ENCODE results near the gene IRF7. TPM values are rescaled to one million over a fixed set of nuclear protein-coding genes. Genes with fewer than 3 reads are reported as not detected.

IRF7 gene
- total and polyA plus RNA-seq, 2 of the 4 experiments (the other 2 are of a cell fraction) = 1.6 to 4.5 TPM

DNA sequence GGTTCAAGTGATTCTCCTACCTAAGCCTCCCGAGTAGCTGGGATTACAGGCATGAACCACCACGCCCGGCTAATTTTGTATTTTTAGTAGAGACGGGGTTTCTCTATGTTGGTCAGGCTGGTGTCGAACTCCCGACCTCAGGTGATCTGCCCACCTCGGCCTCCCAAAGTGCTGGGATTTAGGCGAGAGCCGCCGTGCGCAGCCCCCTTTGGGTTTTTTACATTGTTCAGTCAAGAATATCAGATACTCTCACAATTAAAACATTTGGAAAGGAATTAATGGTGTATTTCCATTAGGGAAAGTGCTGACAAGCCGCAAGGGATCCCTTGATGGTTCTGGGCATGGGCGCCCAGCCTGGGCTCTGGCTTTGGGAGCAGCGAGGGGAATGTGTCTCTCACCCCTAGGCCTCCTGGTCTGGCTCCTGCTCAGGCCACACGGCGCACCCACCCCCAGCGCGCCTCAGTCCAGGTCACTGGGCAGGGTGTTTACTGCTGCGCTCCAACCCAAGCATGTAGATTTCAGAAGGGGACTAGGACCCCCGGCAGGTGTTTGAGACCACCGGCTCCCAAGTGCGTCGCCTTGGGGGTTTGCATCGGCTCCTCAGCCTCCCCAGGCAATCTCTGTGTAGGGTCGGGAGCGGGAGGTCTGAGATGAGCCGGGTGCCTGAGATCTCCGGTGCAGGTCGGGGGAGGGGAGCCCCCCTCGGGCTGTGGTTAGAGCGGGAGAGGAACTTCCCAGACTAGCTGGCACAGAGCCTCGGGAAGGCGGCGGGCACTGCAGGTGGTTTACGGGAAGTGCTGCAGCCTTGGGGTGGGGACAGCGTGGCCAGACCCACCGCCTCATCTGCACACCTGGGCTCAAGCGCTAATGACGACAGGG, 809 bp upstream of the IRF7 start:
- no peak overlapping the region for H2AFZ ChIP-seq (replicated peaks; ENCODE audit: low read length, poor library complexity)
- H3K9ac ChIP-seq (ENCODE audit: low read depth, low read length) = no peak overlapping the region
- H3K4me3 ChIP-seq (ENCODE audit: insufficient read depth, low read depth, low read length) = peak overlapping the region; percentile 29; the same call in 1 of the 2 replicates
- 88% methylated on average over 19 of the region's 39 CpGs; no CpG with 5 or more reads in 1 of the 2 experiments for WGBS, 2 experiments (ENCODE audit: extremely low coverage in 2 of 2, insufficient read length in 1 of 2)
- H2AK9ac ChIP-seq (replicated peaks; ENCODE audit: low read depth, low read length, poor library complexity) = peak overlapping the region; percentile 55
- in situ Hi-C loops (cut with MboI; ENCODE audit: low sequenced_read_pairs) = no loop called here
- peaks cover 24% of the 10 kb centered on the region for H3K36me3 ChIP-seq (ENCODE audit: control insufficient read depth, insufficient read depth, low read length)
- dilution Hi-C loops (cut with HindIII; ENCODE audit: low sequenced_read_pairs, unreplicated experiment) = no loop called here
- no peak overlapping the region for H3K23ac ChIP-seq (ENCODE audit: low read depth, low read length)
- H3K27me3 ChIP-seq (ENCODE audit: control insufficient read depth, insufficient read depth, low read length) = no peaks in the 10 kb centered on the region
- H2AK5ac ChIP-seq (ENCODE audit: low read depth, low read length) = 0 out of 2 replicates have a peak overlapping the region, but pooled peaks have one; percentile 29
- no peak for DNase-seq
- TF ChIP-seq MAZ (IDR thresholded peaks at IDR 0.05; ENCODE audit: borderline replicate concordance, low read depth, low read length) (no peak), CEBPB (IDR thresholded peaks at IDR 0.05; ENCODE audit: low read depth, low read length) (no peak), RCOR1 (IDR thresholded peaks at IDR 0.05; ENCODE audit: insufficient replicate concordance, low read length) (no peak), MAFK (IDR thresholded peaks at IDR 0.05; ENCODE audit: low read depth, low read length) (no peak)
- no peak overlapping the region for H2BK20ac ChIP-seq (ENCODE audit: low read depth, low read length)
- H3K56ac ChIP-seq (ENCODE audit: extremely low read depth, insufficient read depth, low read length) = no peak overlapping the region
- peak overlapping the region; percentile 40 to 74; a peak in 2 of 4 replicates for H4K8ac ChIP-seq (ENCODE audit: low read depth in 2 of 2, low read length in 2 of 2)
- 0 out of 2 replicates have a peak overlapping the region, but pooled peaks have one; percentile 45 for H4K5ac ChIP-seq (ENCODE audit: low read depth, low read length)
- H3K4me1 ChIP-seq (ENCODE audit: control insufficient read depth, insufficient read depth, low read length) = peaks cover 4% of the 10 kb centered on the region; the same call in 1 of the 2 replicates
- H3K18ac ChIP-seq (ENCODE audit: low read depth, low read length) = no peak overlapping the region
- H3K27ac ChIP-seq (ENCODE audit: insufficient read depth, low read length) = peak overlapping the region; percentile 57; the same call in 1 of the 2 replicates
- no peak overlapping the region for H2BK15ac ChIP-seq (ENCODE audit: low read depth, low read length)
- 0 out of 2 replicates have a peak, but pooled peaks cover under 1% of the 10 kb centered on the region for H3K9me1 ChIP-seq (ENCODE audit: insufficient read depth, low read length)
- no TSS peak for BruUV-seq (replicated peaks)
- peaks cover 2 to 32% of the 10 kb centered on the region in 2 experiments; a peak in 3 of 4 replicates for H3K79me1 ChIP-seq (ENCODE audit: low read depth in 1 of 2, low read length in 2 of 2)
- no peak overlapping the region for H3K4ac ChIP-seq (ENCODE audit: low read depth, low read length)
- peaks cover 29% of the 10 kb centered on the region for H4K20me1 ChIP-seq (ENCODE audit: insufficient read depth, low read length)
- ChIA-PET POLR2A (ENCODE audit: unreplicated experiment) (no interaction called here), CTCF (no interaction called here)
- no peaks in the 10 kb centered on the region for H3K9me3 ChIP-seq (ENCODE audit: control insufficient read depth, insufficient read depth, low read length)
- H4K91ac ChIP-seq (ENCODE audit: insufficient read depth, low read depth, low read length) = no peak overlapping the region
- intact Hi-C loops (cut with micrococcal nuclease) = no loop called here
- H2BK120ac ChIP-seq (ENCODE audit: low read depth, low read length) = no peak overlapping the region
- H3K4me2 ChIP-seq (ENCODE audit: low read depth, low read length) = no peak overlapping the region
- no peak for ATAC-seq (ENCODE audit: low read depth)
- no peak overlapping the region for H2BK5ac ChIP-seq (ENCODE audit: low read depth, low read length, poor library complexity, severe bottlenecking)
- H3K14ac ChIP-seq (replicated peaks; ENCODE audit: low read depth, low read length) = no peak overlapping the region
